H1 (cell line): ENCODE data around the gene SLC1A1. TPM values are rescaled to one million over a fixed set of nuclear protein-coding genes. Genes with fewer than 3 reads are reported as not detected.

Experiments
- MAFK ChIP-seq: IDR thresholded peaks from 2 replicates; pipeline ENCODE4 v1.6.1; 2012; ENCODE audit warnings: low read depth, mild to moderate bottlenecking, improper control_type of control experiment, low read length
- PHF8 ChIP-seq: fragments of 200-600 bp; sonication (generic); conservative IDR thresholded peaks from 2 replicates; pipeline ENCODE4 v1.7.1; 2012; ENCODE audit warnings: low read depth, mild to moderate bottlenecking, inconsistent platforms, low read length, moderate library complexity
- SRF ChIP-seq: IDR thresholded peaks from 2 replicates; pipeline ENCODE4 v1.6.1; 2011; ENCODE audit warnings: mild to moderate bottlenecking, low read depth, low read length, moderate library complexity
- polyA plus RNA-seq, 7 experiments: library from polyadenylated mRNA; depleted of rRNA in 3 of 7; stranded (reverse) in 5 of 7; unstranded in 2 of 7; fragments of >200 nt in 5 of 7; fragments of 200-250 nt in 2 of 7; gene quantifications; 1 replicate in 5 of 7; 2 replicates in 1 of 7; 4 replicates in 1 of 7; pipeline versions ENCODE4 v1.2.1 to v1.2.3, GENCODE V29; 2011 to 2013; ENCODE audit warnings: missing spikeins in 2 of 7, mixed read lengths in 2 of 7
- total RNA-seq: library from RNA; stranded (reverse); fragmentation: NEBNext Ultra II Directional; extraction: Animal tissue kit (Norgen Biotek cat#: 25700); gene quantifications from 2 replicates; pipeline ENCODE4 v1.2.1, GENCODE V29; 2021

SLC1A1 gene
- total and polyA plus RNA-seq, 2 of the 8 experiments (the other 6 are each of a cell fraction or from before 2014, with no cell fraction given) = 4.7 to 11.7 TPM

GRCh38 chr9:4579001-4579400, 88.7 kb downstream of the SLC1A1 start (continued):
- no peak for TF ChIP-seq SRF
- no peak for TF ChIP-seq PHF8
- TF ChIP-seq MAFK = no peak
